GM12875 (cell line): ENCODE data around the gene RUFY2.

Source experiments
- H3K4me3 ChIP-seq: one replicate; pipeline ENCODE4 v1.5.1; 2011; ENCODE audit warnings: low read depth, low read length, control low read depth
- TF ChIP-seq, protein P1 (sequence below): IDR thresholded peaks from 2 replicates; pipeline ENCODE4 v1.5.1; 2011; ENCODE audit warnings: low read depth, mild to moderate bottlenecking, control low read depth, inconsistent platforms, low read length, moderate library complexity, borderline replicate concordance; ENCODE audit not compliant: insufficient read depth

RUFY2 gene

DNA sequence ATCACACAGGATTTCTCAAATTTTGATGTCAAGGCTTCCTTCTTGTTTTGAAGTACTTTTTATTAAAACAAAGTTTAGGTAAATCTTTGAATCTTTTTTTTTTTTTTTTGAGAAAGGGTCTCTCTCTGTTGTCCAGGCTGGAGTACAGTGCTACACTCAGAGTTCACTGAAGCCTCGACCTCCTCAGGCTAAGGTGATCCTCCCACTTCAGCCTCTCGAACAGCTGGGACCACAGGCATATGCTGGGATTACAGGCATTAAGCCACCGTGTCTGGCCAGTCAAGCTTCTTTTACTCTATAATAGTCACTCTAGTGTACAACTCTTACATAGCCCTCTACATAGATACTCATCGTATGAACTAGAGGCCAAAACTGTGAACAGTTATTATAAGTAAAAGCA lies 3.4 kb downstream of the RUFY2 start:
- H3K4me3 ChIP-seq: no peak overlapping the region
- TF ChIP-seq, protein P1, sequence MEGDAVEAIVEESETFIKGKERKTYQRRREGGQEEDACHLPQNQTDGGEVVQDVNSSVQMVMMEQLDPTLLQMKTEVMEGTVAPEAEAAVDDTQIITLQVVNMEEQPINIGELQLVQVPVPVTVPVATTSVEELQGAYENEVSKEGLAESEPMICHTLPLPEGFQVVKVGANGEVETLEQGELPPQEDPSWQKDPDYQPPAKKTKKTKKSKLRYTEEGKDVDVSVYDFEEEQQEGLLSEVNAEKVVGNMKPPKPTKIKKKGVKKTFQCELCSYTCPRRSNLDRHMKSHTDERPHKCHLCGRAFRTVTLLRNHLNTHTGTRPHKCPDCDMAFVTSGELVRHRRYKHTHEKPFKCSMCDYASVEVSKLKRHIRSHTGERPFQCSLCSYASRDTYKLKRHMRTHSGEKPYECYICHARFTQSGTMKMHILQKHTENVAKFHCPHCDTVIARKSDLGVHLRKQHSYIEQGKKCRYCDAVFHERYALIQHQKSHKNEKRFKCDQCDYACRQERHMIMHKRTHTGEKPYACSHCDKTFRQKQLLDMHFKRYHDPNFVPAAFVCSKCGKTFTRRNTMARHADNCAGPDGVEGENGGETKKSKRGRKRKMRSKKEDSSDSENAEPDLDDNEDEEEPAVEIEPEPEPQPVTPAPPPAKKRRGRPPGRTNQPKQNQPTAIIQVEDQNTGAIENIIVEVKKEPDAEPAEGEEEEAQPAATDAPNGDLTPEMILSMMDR: no peak

GRCh38 chr10:68402276-68402675 lies 4.8 kb downstream of the RUFY2 start:
- TF ChIP-seq, protein P1: no peak

DNA sequence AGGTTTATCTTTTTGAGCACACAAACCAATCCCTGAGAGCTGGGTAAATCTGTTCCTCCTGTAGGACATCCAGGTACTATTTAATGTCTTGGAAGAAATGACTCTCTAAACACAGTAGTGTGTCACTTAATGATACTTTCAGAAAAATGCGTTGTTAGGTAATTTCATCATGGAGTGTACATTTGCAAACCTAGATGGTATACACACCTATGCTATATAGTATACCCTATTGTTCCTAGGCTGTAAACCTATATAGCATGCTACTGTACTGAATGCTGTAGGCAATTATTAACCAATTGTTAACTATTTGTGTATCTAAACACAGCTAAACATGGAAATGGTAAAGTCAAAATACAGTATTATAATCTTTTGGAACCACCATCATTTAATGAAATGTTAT lies 10.1 kb downstream of the RUFY2 start:
- no peak overlapping the region for H3K4me3 ChIP-seq
- TF ChIP-seq, protein P1: no peak

More at GRCh38 chr10:68402276-68402675, 4.8 kb downstream of the RUFY2 start:
- no peak overlapping the region for H3K4me3 ChIP-seq

DNA sequence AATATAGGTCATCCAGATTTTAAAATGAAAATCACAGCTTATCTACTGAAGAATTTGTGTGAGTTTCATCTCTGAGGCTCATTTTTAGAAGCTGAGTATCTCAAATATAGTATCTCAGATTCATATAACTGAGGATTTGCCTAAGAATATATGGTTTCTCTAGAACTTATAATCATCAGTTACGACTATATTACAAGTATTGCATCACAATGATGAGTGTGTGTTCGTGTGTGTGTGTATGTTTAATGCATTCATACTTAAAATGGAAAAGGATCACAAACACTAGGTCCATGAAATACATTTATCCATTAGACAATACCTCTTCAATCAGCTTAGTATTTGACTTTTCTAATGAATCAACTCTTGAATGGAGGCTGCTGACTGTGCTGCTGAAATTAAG lies 21.3 kb downstream of the RUFY2 start:
- TF ChIP-seq, protein P1: no peak
- no peak overlapping the region for H3K4me3 ChIP-seq

DNA sequence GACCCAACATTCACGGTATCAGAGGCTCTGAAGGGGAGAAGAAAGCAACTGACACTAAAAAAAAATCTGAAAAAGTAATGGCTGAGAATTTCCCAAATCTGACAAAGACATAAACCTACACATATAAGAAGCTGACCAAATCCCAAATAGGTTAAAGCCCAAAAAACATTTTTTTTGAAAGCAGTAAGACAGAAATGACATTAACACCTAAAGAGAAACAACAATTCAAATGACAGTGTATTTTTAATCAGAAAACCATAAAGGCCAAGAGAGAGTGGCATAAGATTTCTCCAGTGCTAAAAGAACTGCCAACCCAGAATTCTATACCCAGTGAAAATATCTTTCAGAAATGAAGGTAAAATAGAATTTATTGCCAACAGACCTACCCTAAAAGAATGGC lies 35.5 kb downstream of the RUFY2 start:
- H3K4me3 ChIP-seq: no peak overlapping the region
- TF ChIP-seq, protein P1: no peak

DNA sequence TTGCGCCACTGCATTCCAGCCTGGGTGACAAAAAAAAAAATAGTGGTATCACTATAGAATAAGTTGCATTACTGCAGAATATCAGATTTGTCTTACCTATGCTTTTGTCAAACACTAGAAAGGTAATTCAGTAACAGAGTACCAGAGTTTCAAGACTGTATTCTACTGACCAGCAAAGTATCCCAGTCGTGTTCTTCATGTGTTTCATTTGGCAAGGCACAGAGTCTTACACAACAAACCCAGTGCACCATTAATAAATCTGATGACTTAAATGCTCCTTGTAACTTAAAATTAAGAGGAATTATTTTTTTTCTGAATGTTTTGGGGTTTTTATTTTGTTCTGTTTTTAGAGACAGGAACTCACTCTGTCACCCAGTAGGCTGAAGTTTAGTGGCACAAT lies 40.0 kb downstream of the RUFY2 start:
- TF ChIP-seq, protein P1: no peak
- no peak overlapping the region for H3K4me3 ChIP-seq

- TF ChIP-seq, protein P1: no peak
- H3K4me3 ChIP-seq: no peak overlapping the region
These were observed 40.5 kb downstream of the RUFY2 start for GRCh38 chr10:68366600-68366999.
